Stimulated activated CD8-positive, alpha-beta memory T cell treated with anti-CD3 and anti-CD28 coated beads, Interleukin-7, amount 100 ng/mL, for 1 hour (primary cell): Measurements from ENCODE around the gene SLC44A5.

ENCODE experiments used
- DNase-seq, 2 donors: peaks; one replicate each; pipeline ENCODE4 v3.0.0-alpha.2; 2020; ENCODE audit warnings: low read depth in 2 of 2

Gene SLC44A5

GRCh38 chr1:75588779-75589475 lies 22.0 kb downstream of the SLC44A5 start:
- DNase-seq: no peak

- no peak for DNase-seq
Measured at GRCh38 chr1:75587692-75588091, 23.2 kb downstream of the SLC44A5 start.

GRCh38 chr1:75583282-75583681 lies 27.6 kb downstream of the SLC44A5 start:
- no peak for DNase-seq

- DNase-seq: no peak
Measured at GRCh38 chr1:75582725-75583261, 28.1 kb downstream of the SLC44A5 start.

- no peak for DNase-seq
Measured at GRCh38 chr1:75579046-75579445, 31.9 kb downstream of the SLC44A5 start.

GRCh38 chr1:75575837-75576236 lies 35.1 kb downstream of the SLC44A5 start:
- DNase-seq: no peak

GRCh38 chr1:75567191-75567590 lies 43.7 kb downstream of the SLC44A5 start:
- DNase-seq: no peak

GRCh38 chr1:75559800-75560199 lies 51.1 kb downstream of the SLC44A5 start:
- DNase-seq: no peak

- no peak for DNase-seq
Measured at GRCh38 chr1:75559136-75559535, 51.8 kb downstream of the SLC44A5 start.

- DNase-seq: no peak
Measured at GRCh38 chr1:75554870-75555269, 56.0 kb downstream of the SLC44A5 start.

- no peak for DNase-seq
Measured at GRCh38 chr1:75554181-75554580, 56.7 kb downstream of the SLC44A5 start.

GRCh38 chr1:75550559-75550958 lies 60.4 kb downstream of the SLC44A5 start:
- DNase-seq: no peak

GRCh38 chr1:75548721-75549480 lies 62.0 kb downstream of the SLC44A5 start:
- DNase-seq: no peak

- no peak for DNase-seq
Measured at GRCh38 chr1:75543705-75544104, 67.2 kb downstream of the SLC44A5 start.

GRCh38 chr1:75542818-75543570 lies 67.9 kb downstream of the SLC44A5 start:
- DNase-seq: no peak

GRCh38 chr1:75539230-75540116 lies 71.4 kb downstream of the SLC44A5 start:
- DNase-seq: no peak

- DNase-seq: no peak
Measured at GRCh38 chr1:75533085-75533484, 77.8 kb downstream of the SLC44A5 start.

GRCh38 chr1:75531570-75531969 lies 79.3 kb downstream of the SLC44A5 start:
- DNase-seq: no peak

- no peak for DNase-seq
Measured at GRCh38 chr1:75529488-75529887, 81.4 kb downstream of the SLC44A5 start.

- no peak for DNase-seq
Measured at GRCh38 chr1:75528001-75528400, 82.9 kb downstream of the SLC44A5 start.

GRCh38 chr1:75522389-75522788 lies 88.5 kb downstream of the SLC44A5 start:
- no peak for DNase-seq
